GM23248 (cell line): ENCODE measurements around the gene STKLD1.

Experiments
- EZH2 ChIP-seq: fragments of 200-600 bp; sonication (generic); IDR thresholded peaks from 2 replicates; pipeline ENCODE4 v1.6.1; 2018; ENCODE audit warnings: antibody characterized with exemption, mild to moderate bottlenecking; ENCODE audit not compliant: insufficient read depth, poor library complexity, severe bottlenecking
- EZH2phosphoT487 ChIP-seq: fragments of 200-600 bp; sonication (generic); IDR thresholded peaks from 2 replicates; pipeline ENCODE4 v1.6.1; 2018; ENCODE audit warnings: antibody characterized with exemption, moderate library complexity, mild to moderate bottlenecking, low read depth; ENCODE audit not compliant: insufficient read depth

GRCh38 chr9:133367778-133368177 is 8.4 kb upstream of the STKLD1 start:
- TF ChIP-seq EZH2, result no peak
- no peak for TF ChIP-seq EZH2phosphoT487
